HuH-7.5 (cell line): ENCODE data around the gene ELL.

ENCODE experiments used
- DNase-seq: peaks from one replicate; pipeline ENCODE4 v3.0.0; 2011; ENCODE audit warnings: low spot score

The ELL gene

DNA sequence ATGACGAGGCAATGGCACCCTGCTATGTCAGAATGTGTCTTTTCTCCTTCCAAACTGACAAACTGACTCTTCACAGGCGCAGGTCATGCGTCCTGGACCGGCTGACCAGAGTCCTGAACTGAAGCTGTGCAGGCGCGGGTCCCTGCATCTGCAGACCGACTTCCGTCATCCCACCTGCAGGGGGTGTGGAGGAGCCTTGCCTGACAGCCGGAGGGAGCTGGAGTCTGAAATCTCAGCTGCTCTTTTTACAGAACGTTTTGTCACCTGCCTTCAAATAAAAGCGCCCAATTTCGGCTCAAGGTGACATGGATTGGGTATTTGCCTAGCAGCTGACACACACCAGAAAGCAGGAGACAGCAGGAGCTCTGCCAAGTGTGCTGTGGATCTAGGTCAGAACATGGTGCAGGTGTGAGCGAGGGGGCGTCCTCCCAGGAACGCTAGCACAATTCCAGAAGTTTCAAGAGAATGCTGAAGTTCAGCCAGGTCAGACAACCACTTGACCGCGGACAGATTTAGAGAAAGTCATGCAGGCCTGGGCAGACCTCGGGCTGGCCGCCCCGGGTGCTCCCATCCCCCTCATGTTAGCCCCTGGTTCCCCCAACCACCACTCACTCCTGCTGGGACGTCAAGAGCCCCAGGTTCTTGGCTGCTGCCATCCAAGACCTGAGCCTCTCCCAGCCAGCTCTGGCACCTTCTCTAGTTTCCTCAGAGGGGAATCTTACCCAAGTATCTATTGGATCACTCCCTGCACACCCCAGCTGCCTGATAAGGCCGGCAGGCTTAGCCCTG is 32.8 kb downstream of the ELL start:
- peak; percentile 91 for DNase-seq

GRCh38 chr19:18488403-18488723 is 33.5 kb downstream of the ELL start:
- no peak for DNase-seq

DNA sequence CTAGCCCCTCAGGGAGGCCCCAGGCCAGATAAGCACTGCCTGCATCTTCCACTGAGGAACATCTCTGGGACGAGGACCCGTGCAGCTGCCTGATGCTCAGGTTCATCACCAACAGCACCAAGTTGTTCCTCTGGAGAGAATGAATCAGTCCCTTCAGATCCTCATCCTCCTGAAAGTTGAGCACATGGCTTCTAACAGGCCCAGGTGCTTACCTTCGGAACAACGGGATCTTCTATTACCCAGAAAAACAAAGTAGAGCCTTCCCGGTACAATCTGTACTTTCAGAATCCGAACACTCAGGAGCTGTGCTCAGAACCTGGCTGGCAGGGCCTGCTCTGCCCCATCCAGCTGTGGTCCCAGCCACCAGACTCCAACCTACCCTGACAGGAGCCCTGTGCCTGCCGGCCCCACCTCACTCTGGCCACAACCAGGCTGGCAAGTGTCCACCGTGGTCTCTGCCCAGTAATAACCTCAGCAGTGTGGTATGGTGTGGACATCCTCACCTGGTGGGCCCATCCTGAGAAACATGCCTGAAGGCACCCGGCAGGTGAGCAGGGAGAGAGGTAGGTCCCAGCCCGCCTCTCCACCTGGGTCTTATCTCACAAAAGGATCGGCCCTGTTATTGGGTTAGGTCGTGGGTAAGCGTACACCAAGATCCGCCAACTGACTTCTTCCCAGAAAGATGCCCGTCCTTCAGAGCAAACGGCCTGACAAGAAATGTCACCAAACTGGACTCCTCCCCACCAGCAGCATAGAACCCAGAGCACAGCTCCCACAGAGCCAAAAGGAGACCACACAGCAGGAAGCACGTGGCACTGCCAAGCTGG is 34.1 kb downstream of the ELL start:
- DNase-seq, result no peak

- DNase-seq, result no peak
Measured at GRCh38 chr19:18486746-18487145, 35.1 kb downstream of the ELL start.

GRCh38 chr19:18484992-18485391 is 36.9 kb downstream of the ELL start:
- no peak for DNase-seq

- DNase-seq, result no peak
Measured at GRCh38 chr19:18483119-18483890, 38.6 kb downstream of the ELL start.

DNA sequence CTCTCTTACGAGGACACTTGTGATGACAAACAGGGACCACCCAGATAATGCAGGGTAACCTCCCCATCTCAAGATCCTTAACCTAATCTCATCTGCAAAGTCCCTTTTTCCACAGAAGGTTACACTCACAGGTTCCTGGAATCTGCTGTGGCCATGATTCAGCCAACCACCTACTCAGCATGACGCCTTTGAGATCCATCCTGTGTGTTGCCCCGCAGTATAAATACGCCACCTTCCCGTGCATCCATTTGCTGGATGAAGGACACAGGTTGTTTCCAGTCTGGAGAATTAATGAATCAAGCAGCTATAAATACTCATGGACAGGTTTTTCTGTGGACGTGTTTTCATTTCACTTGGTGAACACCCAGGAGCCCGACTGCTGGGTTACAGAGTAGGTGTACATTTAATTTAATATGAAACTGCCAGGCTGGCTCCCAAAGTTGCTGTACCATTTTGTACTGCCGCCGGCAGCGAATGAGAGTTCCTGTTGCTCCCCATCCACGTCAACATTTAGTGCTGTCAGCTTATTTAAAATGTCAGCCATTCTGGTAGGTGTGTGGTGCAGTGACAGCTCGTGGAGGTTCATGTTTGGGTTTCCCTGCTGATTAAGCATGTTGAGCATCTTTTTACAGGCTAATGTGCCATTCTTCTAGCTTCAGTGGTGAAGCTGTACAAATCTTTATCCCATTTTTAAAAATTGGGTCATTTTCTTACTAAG is 40.2 kb downstream of the ELL start:
- DNase-seq, result no peak

GRCh38 chr19:18480006-18480691 is 41.7 kb downstream of the ELL start:
- no peak for DNase-seq

- peak; percentile 90 for DNase-seq
Measured at GRCh38 chr19:18478545-18479311, 43.1 kb downstream of the ELL start.

DNA sequence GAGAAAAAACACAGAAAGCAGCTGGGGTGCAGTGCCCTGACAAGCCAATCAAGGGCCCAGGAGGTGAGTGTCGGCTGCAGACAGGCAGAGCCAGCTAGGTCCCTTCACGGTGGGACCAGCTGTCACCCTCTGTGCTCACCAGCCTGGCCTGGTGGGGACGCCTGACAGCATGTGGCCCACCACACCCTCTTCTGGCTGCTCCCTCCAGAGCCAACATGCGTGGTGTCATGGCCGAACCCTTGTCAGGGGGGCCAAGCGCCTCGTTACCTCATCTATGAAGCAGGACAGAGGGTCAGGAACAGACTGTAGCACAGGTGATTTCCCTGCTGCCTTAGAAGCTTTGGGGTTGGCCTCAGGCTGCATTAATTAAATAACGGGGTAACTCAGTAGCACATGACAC is 43.9 kb downstream of the ELL start:
- no peak for DNase-seq

DNA sequence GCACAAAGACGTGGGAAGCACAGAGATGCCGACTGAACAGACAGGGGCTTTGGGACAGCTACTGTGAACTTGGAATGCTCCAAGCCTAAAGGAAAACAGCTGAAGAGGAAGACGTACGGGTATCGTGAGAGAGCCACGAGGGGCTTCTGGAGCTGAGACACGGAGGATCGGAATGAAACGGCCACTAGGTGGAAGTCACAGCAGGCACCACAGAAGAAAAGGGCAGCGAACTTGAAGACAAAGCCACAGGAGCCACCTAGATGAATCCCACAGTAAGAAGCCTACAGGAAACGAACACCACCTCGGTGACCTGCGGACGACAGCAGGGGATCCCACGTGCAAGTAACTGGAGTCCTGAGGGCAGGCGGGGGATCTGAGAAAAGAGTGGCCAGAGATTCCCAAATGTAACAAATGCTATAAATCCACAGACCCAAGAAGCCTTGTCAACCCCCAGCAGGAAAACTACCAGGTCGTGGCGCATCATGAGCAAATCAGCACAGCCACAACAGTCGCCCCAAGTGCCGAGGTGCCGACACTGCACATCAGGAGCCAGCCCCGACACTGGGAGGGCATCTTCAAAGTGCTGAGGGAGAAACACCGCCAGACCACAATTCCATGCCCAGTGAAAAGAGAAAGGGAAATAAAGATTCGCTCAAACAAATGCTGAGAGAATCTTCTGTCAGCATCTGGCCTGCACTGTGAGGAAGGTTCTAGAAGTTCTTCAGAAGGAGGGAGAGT is 44.7 kb downstream of the ELL start:
- DNase-seq, result no peak

GRCh38 chr19:18476507-18477041 is 45.3 kb downstream of the ELL start:
- DNase-seq, result no peak

GRCh38 chr19:18475762-18476331 is 46.0 kb downstream of the ELL start:
- DNase-seq, result no peak

DNA sequence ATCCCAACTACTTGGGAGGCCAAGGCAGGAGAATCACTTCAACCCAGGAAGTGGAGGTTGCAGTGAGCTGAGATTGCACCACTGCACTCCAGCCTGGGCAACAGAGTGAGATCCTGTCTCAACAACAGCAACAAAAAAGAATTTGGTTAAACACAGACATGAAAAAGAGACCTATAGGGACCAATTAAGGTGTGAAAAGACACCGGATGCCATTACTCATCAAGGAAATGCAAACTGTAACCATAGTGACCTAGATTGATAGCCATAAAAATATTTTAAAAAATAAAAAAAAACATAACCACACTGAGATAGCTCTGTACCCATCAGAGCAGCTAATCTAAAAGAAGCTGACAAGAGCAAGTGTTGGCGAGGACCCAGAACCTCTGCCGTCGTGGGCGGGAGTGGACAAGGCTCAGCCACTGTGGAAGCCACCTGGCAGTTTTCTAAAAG is 46.8 kb downstream of the ELL start:
- DNase-seq, result no peak

DNA sequence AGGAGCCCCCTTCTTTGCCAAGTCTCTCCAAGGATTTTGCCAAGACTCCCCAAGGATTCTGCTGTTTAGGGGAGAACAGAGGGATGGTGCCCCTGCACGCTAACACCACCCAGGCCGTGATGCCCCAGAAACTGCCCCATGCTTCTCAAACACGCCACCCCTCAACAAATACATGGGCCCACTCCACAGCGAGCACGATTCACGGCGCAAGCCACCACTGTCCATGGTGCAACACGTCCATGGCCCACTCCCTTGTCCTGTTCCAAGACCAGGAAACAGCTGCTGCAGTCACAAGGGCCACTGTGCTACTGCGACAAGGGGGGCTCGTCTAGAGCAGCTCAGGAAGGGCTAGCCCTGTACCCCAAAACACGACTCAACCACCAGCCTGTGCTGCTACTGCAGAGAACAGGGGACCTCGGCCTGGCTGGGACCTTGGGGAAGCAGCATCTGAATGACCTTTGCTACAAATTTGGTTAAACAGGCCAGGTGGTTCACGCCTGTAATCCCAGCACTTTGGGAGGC is 47.4 kb downstream of the ELL start:
- DNase-seq, result no peak

DNA sequence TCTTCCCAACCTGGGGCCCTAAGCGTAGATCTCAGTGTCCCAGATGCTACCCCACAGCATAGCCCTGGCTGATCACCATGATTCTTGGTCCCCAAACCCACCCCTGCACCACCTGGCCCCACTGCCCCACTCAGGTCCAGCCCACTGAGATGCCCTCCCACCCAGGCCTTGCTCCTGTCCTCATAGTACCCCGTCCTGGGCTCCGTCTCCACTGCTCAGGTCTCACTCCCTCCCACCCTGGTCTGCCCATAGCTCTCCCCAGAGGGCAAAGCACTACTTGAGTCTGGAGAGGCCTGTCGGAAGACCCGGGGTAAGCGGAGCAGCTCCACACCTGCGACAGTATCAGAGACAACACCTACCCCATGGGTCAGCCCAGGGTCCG is 48.2 kb downstream of the ELL start:
- DNase-seq, result no peak

DNA sequence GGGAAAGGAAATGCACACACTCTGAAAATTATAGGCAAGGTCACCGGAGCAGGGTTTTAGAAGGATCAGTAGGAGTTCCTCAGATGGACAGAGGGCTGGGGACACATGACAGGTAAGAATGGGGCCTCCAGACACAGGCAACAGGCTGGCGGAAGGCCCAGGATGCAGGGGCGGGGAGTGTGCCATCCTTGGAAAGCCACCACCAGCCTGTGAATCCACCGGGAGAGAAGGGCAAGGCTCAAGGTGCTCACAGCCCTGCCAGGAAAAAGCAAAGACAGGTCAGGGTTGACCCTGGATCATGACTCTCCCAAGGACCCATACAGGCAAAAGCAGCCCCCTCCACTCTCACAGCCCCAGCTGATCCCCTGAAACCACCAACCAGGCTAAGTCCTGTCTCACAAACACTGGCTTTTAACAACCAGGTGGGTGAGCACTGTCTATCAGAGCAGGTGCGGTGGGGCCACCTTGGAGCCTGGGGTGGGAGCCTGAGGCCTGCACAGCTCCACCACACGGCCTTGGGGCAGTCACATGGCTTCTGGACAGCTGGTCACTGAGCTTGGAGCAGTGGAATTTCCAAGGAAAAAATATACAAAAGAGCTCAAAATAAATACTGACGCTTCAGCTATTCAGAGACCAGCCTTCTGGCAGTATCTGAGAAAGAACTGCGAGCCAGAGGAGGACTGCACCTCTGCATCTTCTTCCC is 48.7 kb downstream of the ELL start:
- DNase-seq, result no peak

DNA sequence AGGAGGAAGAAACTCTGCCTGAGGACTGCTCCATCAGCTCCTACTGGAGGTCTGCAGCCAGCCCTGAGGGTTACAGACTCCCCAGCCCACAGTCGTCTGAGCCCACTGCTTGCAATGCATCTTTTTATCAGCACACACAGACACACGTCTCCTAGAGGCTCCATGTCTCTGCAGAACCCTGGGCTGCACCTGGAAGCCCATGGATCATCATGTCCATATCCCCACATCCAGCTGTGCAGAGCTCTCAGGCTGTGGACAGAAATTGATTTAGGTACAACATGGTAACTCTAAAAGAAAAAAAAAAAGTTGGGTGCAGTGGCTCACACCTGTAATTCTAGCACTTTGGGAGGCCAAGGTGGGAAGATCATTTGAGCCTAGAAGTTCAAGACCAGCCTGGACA is 51.1 kb downstream of the ELL start:
- no peak for DNase-seq
